Measurements from ENCODE around the gene TBC1D20. TPM values are rescaled to one million over a fixed set of nuclear protein-coding genes. Genes with fewer than 3 reads are reported as not detected.

Gene TBC1D20
- total RNA-seq, 4 donors from 2014 or later: 11.0 to 44.0 (median 35.8) TPM

DNA sequence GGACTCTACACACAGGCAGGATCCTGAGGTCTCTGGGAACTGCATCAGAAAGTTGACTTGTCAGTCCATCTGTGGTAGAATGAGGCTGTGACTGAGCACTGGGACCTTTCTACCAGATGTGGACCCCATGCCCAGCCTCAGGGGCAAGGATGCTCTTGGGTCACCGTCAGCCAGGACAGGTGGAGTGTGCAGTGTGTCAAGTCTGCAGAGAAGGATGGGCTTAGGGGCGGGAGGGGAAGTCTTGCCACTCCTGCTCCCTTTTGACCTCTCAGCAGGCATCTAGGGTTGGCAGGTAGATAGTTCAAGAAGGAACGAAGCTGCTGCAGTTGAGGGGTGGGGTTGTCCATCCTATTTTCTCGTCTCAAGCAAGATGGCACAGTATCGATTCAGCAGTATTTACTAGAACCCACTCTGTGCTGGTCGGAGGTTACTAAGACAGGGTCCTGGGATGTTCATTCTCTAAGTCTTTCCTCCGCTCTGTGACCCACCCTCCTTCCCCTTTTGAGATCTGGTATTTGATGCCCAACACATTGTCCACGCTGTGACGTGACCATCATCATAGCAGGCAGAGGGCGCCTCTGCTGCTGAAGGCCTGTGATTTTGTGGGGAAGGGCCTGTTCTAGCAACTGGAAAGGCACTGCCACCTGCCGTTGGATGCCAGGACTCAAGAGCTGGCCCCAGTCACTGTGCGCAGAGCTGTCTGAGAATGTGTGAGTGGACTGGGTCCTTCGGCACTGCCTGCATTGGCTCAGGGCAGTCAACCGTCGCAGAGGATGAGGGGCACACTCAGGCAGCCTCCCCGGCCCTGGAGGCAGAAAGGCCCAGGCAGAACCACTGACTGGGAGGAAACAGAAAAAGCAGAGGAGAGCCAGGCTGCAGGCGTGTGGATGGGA, 31.1 kb downstream of the TBC1D20 start:
- Histone ChIP-seq H3K4me1 (no peaks in the 10 kb centered on the region), H3K36me3 (no peaks in the 10 kb centered on the region), H3K27me3 (no peaks in the 10 kb centered on the region), H3K9me3 (no peaks in the 10 kb centered on the region), H3K4me3 (no peak overlapping the region), H3K27ac (no peak overlapping the region)
- TF ChIP-seq CTCF (IDR thresholded peaks at IDR 0.05): peak; percentile 18 to 54 (median 43)
- TF ChIP-seq POLR2A (IDR thresholded peaks at IDR 0.05): no peak
- peak in 1 of 2 donors; percentile 35 for DNase-seq
- intact Hi-C loops (cut with DNase I; ENCODE audit: low total_unique reads): no loop called here

DNA sequence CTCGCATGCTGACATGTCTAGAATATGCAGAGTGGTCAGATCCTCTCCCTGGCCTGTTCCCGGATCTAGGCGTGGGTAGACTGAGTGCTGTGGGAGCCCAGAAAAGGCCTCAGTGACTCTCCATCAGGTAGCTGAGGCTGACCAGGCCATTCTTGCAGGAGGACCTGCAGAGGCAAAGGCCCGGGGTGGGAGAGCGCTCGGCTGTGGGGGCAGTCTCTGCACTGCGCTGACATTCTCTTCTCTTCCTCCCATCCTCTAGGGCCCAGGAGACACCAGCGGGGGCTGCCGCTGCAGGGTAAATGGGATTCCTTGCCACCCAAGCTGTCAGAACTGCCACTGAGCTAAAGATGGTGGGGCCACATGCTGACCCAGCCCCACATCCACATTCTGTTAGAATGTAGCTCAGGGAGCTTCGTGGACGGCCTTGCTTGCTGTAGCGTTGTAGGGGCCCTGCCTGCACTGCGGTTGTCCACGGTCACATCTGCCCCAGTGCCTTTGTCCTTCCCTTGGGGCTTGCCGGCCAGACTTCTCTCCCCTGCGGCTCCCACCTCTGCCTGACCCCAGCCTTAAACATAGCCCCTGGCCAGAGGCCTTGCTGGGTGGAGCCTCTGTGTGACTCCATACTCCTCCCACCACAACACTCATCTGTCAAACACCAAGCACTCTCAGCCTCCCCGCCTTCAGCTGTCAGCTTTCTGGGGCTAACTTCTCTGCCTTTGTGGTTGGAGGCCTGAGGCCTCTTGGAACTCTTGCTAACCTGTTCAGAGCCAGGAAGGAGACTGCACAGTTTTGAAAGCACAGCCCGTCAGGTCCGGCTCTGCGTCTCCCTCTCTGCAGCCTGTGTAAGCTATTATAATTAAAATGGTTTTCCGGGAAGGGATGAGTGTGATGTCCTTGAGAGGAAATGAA, 32.0 kb downstream of the TBC1D20 start:
- intact Hi-C loops (cut with DNase I; ENCODE audit: low total_unique reads): no loop called here

GRCh38 chr20:428658-429200, 33.6 kb downstream of the TBC1D20 start:
- H3K36me3 ChIP-seq: no peaks in the 10 kb centered on the region
- no peak overlapping the region for H3K4me3 ChIP-seq
- intact Hi-C loops (cut with DNase I; ENCODE audit: low total_unique reads): no loop called here
- no peaks in the 10 kb centered on the region for H3K4me1 ChIP-seq
- no peak for DNase-seq
- no peaks in the 10 kb centered on the region for H3K27me3 ChIP-seq
- no peak overlapping the region for H3K27ac ChIP-seq
- no peaks in the 10 kb centered on the region for H3K9me3 ChIP-seq
- no peak for TF ChIP-seq POLR2A (IDR thresholded peaks at IDR 0.05)
- no peak for TF ChIP-seq CTCF (IDR thresholded peaks at IDR 0.05)

More for the DNA sequence above, 32.0 kb downstream of the TBC1D20 start:
- DNase-seq: no peak
- H3K36me3 ChIP-seq: no peaks in the 10 kb centered on the region
- no peaks in the 10 kb centered on the region for H3K4me1 ChIP-seq
- no peak for TF ChIP-seq CTCF (IDR thresholded peaks at IDR 0.05)
- TF ChIP-seq POLR2A (IDR thresholded peaks at IDR 0.05): no peak
- H3K27me3 ChIP-seq: no peaks in the 10 kb centered on the region
- H3K9me3 ChIP-seq: no peaks in the 10 kb centered on the region
- no peak overlapping the region for H3K4me3 ChIP-seq
- no peak overlapping the region for H3K27ac ChIP-seq

DNA sequence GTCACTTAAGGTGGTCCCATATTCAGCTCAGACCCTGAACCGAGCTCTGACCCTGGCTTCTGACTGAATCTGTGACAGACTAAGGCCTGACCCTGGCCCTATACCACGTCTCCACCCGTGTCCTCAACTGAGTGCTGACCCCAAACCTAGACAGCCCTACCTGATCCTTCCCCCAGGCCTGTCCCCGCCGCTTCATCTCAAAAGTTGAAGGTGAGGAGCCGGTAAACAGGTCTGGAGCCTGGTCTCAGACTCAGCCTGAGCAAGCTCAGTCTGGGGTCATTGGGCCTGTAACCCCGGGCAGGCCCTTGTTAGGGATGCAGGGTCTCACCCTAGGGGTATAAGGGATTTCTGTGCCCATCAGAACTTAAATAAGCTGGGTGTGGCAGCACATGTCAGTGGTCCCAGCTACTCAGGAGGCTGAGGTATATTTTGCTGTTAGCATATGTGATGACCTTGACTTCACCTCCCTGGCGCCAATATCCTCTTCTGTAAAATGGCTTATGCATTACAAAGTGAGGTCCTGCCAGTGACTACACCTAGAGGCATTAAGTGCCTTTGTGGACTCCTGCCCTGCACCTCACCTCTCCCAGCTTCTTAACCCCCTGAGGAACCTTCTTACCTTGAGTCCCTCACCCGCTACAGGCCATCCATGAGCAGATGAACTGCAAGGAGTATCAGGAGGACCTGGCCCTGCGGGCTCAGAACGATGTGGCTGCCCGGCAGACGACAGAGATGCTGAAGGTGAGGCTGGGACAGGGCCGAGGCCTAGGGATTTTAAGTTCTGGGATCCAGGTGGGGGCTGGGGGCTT, 34.3 kb downstream of the TBC1D20 start:
- no peak for DNase-seq
- no peaks in the 10 kb centered on the region for H3K4me1 ChIP-seq
- no peaks in the 10 kb centered on the region for H3K27me3 ChIP-seq
- intact Hi-C loops (cut with DNase I; ENCODE audit: low total_unique reads): no loop called here
- H3K36me3 ChIP-seq: no peaks in the 10 kb centered on the region
- H3K4me3 ChIP-seq: no peak overlapping the region
- no peaks in the 10 kb centered on the region for H3K9me3 ChIP-seq
- no peak for TF ChIP-seq POLR2A (IDR thresholded peaks at IDR 0.05)
- no peak for TF ChIP-seq CTCF (IDR thresholded peaks at IDR 0.05)
- H3K27ac ChIP-seq: no peak overlapping the region
